ENCODE results near the gene FAM53B. TPM values are rescaled to one million over a fixed set of nuclear protein-coding genes. Genes with fewer than 3 reads are reported as not detected.
"Not testable (repeated sequence)": the region's sequence is repeated elsewhere in the genome, so short reads cannot be mapped to it uniquely, and the experiment has no call there.

The FAM53B gene, protein sequence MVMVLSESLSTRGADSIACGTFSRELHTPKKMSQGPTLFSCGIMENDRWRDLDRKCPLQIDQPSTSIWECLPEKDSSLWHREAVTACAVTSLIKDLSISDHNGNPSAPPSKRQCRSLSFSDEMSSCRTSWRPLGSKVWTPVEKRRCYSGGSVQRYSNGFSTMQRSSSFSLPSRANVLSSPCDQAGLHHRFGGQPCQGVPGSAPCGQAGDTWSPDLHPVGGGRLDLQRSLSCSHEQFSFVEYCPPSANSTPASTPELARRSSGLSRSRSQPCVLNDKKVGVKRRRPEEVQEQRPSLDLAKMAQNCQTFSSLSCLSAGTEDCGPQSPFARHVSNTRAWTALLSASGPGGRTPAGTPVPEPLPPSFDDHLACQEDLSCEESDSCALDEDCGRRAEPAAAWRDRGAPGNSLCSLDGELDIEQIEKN
- total RNA-seq, result 10 to 100 TPM; 33.5 to 45.5 TPM

DNA sequence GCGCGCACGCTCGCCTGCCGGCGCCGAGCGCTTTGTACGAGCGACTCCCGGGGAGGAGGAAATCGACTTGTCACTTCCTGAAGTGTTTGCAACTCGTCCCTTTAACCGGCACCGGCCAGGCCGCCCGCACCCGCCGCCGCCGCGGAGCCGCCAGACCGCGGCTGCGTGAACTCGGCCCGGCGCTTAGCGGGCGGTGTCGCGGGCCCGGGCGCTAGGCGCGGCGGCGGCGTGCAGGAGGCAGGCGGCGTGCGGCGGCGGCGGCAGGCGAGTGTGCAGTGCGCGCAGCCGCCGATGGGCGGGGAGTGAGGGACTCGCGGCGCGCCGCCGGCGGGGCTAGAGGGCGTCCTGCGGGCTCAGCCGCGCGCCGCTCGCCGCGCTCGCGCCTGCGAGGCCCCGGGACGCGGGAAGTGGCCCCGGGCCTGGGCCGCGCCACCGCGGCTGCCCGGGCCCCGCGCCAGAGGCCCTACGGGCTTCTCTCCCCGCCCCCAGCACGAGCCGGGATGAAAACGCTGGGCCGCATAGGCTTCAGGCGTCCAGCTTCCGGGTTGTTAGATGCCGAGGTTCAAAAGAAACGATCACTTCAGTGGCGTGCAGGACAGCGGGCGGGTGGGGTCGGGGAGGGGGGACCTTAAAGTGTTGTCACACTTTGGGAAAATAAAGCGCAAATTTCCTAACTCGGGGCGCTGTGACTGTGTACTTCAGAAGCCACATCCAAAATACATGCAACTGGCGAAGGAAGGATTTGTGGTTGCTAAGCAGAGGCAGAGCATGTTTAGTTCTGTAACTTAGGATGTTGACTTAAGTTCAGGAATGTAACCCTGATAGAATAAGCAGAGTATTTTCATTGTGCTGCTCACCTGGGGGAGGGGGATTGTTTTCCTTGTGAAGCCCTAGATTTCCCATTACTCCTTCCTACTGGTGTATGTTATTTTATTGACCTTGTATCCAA is at the start of gene FAM53B:
TSS of gene FAM53B (minus strand) at position 277 of the 949 bp plus-strand sequence. CDS start 37,665 bp downstream, outside the sequence.
- Mint-ChIP-seq H3K36me3 (peaks cover 13% of the 10 kb centered on the region), H3K4me3 (peak within 1 kb of the TSS; percentile 80), H3K27ac (peak within 1 kb of the TSS; percentile 95), H3K27me3 (peaks cover 2% of the 10 kb centered on the region), H3K9me3 (ENCODE audit: low read depth) (no peaks in the 10 kb centered on the region), H3K4me1 (peaks cover 58% of the 10 kb centered on the region)
- ATAC-seq, result peak; percentile 80
- CTCF ChIA-PET, result interaction anchor here (0.6 to 4.6 kb wide), 16 partner anchors 10 to 215 kb away, joined by 3 to 44 read pairs (median 5); partner anchors contain the start of gene EEF1AKMT2
- peak; percentile 81 for DNase-seq

DNA sequence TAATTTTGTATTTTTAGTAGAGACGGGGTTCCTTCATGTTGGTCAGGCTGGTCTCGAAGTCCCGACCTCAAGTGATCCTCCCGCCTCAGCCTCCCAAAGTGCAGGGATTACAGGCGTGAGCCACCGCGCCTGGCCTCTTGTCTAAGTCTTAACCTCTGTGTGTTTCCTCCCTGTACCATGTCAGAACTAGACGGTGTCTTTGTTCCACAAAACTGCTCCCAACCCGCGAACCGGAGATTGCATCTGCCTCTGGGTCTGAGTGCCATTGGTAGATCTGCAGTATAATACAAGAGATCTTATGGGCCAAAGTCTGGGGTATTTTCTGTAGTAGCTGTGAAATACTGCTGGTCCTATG is 48.8 kb upstream of the FAM53B start:
- DNase-seq (no peak), ATAC-seq (no peak)
- peak overlapping the region; percentile 91 for H3K4me3 Mint-ChIP-seq
- peaks cover 3% of the 10 kb centered on the region for H3K27me3 Mint-ChIP-seq
- H3K4me1 Mint-ChIP-seq, result peaks cover 19% of the 10 kb centered on the region
- H3K36me3 Mint-ChIP-seq, result peaks cover 10% of the 10 kb centered on the region
- peak overlapping the region; percentile 96 for H3K27ac Mint-ChIP-seq
- CTCF ChIA-PET, result no interaction called here
- H3K9me3 Mint-ChIP-seq (ENCODE audit: low read depth), result no peaks in the 10 kb centered on the region

DNA sequence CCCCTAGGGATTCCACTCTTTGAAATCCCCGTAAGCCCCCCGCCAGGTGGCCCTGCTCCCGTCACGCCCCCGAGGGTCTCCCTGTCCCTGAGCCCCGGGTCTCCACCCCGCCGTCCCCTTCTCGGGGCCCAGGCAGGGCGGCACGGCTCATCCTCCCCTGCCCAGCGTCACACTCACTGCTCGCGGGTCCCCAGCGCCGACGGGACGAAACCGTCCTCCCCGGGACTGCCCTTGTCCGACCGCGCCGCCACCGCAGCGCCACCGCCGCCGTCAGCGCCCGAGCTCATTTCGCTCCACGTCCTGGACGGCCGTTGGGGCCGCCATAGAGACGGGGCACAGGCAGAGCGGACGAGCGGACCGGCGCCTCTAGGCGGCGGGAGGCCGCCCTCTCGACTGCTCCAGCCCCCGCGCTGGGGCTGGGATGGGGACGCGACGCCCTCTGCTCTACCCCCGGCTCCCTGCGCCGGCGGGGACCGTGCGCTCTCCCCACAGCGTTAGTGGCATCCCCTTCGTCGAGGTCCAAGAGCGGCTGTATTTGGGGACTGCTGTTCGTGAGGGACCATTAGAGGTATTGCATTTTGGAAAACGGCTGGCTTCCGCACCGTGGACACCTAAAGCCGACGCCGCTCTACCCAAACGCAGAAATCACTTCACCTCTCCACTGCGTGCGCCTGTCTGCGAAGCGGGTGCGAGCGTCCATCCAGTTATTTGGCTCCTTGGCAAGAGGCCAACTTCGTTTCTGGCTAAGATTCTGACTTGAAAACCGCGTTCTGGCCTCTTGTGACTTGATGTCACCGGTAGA is 47.6 kb upstream of the FAM53B start, which contains the start of gene EEF1AKMT2:
TSS of gene EEF1AKMT2 (minus strand) at position 341 of the 802 bp plus-strand sequence. CDS start at position 287, 54 bp downstream.
- CTCF ChIA-PET, result interaction anchor here (1.0 to 2.2 kb wide), 6 partner anchors 10 to 95 kb away, joined by 3 to 10 read pairs (median 4); partner anchors contain the start of gene ABRAXAS2
- Mint-ChIP-seq H3K27me3 (no peaks in the 10 kb centered on the region), H3K27ac (peak within 1 kb of the TSS; percentile 96), H3K4me1 (peaks cover 19% of the 10 kb centered on the region), H3K36me3 (peaks cover 10% of the 10 kb centered on the region), H3K9me3 (ENCODE audit: low read depth) (no peaks in the 10 kb centered on the region), H3K4me3 (peak within 1 kb of the TSS; percentile 91)
- DNase-seq, result peak; percentile 87
- ATAC-seq, result peak; percentile 98

DNA sequence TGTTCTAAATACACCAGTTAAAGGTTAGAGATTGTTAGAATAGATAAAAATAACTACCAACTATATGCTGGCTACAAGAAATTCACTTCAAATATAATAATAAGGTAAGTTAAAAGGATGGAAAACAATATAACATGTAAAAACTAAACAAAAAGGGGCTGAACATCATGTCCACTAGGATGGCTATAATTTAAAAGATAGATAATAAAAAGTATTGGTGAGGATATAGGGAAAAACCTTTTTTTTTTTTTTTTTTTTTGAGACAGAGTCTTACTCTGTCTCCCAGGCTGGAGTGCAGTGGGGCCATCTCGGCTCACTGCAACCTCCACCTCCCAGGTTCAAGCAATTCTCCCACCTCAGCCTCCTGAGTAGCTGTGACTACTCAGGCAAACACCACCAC is 38.7 kb upstream of the FAM53B start:
- H3K27ac Mint-ChIP-seq, result not testable (repeated sequence)

DNA sequence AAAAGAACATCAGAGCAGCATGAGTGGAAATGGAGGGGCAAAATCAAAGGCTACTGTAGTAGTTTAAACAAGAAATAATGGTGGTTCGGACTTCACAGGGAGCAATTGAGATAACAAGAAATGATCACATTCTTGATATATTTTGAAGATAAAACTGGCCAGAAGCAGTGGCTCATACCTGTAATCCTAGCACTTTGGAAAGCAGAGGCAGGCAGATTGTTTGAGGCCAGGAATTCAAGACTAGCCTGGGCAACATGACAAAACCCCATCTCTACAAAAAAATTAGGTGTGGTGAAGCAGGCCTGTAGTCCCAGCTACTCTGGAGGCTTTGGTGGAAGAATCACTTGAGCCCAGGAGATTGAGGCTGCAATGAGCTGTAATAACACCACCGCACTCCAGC is 24.6 kb upstream of the FAM53B start:
- CTCF ChIA-PET, result no interaction called here
- DNase-seq (no peak), ATAC-seq (no peak)
- Mint-ChIP-seq H3K9me3 (ENCODE audit: low read depth) (no peaks in the 10 kb centered on the region), H3K36me3 (peaks cover 46% of the 10 kb centered on the region), H3K27me3 (no peaks in the 10 kb centered on the region), H3K27ac (no peak overlapping the region), H3K4me1 (peaks cover under 1% of the 10 kb centered on the region), H3K4me3 (no peak overlapping the region)

More for the DNA sequence above, 38.7 kb upstream of the FAM53B start:
- CTCF ChIA-PET, result interaction anchor here (0.7 kb wide), 1 partner anchor 1171 kb away, joined by 3 read pairs; no protein-coding TSS in a partner anchor
- not testable (repeated sequence) for H3K4me3 Mint-ChIP-seq; H3K27me3 Mint-ChIP-seq; H3K9me3 Mint-ChIP-seq (ENCODE audit: low read depth); DNase-seq; ATAC-seq; H3K4me1 Mint-ChIP-seq
- peaks cover 31% of the 10 kb centered on the region for H3K36me3 Mint-ChIP-seq

DNA sequence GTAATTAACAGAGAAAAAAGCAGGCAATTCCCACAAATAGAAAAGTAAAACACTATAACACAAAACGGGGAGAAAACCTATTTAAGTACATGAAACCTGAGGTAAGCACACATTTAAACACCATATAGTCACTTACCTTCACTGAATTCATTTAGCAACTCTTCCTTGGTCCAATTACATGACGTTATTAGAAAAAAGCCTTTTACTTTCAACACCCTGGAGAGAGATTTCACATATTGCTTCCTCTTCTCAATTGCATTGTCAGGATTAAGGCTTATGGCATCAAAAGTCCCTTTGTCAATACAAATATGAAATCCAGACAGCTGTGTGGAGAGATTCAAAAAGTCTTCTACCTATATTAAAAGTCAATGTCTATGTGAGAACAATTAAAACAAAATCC is 21.1 kb upstream of the FAM53B start:
- peaks cover 27% of the 10 kb centered on the region for H3K36me3 Mint-ChIP-seq
- H3K9me3 Mint-ChIP-seq (ENCODE audit: low read depth), result no peaks in the 10 kb centered on the region
- H3K4me3 Mint-ChIP-seq, result no peak overlapping the region
- DNase-seq, result no peak
- H3K27ac Mint-ChIP-seq, result no peak overlapping the region
- CTCF ChIA-PET, result no interaction called here
- no peaks in the 10 kb centered on the region for H3K27me3 Mint-ChIP-seq
- peaks cover 3% of the 10 kb centered on the region for H3K4me1 Mint-ChIP-seq
- ATAC-seq, result no peak

DNA sequence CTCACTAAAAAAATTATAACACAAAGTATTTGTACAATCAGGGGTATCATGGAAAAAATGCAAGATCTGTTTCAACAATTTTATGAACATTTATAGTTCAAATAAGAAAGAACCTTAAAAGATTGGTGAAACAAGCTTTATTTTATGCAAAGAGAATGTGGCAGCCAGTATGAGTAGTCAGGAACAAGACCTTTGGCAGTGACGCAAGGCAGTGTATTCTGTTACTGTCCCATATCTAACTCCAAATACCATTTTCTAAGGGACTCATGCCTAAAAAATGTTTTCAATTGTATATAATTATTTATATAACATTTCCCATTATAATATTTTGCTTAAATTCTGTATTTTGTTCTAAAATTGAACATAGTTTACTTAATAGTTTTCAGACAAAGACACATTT is 19.1 kb upstream of the FAM53B start:
- CTCF ChIA-PET, result no interaction called here

DNA sequence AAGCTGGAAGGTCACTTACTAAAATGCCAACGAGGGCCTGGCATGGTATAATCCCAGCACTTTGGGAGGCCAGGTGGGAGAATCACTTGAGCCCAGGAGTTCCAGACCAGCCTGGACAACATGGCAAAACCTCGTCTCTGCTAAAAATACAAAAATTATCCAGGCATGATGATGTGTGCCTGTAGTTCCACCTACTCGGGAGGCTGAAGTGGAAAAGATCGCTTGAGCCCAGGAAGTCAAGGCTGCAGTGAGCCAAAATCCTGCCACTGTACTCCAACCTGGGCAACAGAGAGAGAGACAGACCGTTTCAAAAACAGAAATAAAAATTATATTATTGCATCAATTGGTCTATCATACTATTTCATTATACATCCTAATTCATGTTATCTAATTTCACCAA is 18.1 kb upstream of the FAM53B start:
- DNase-seq (no peak), ATAC-seq (no peak)
- Mint-ChIP-seq H3K4me3 (no peak overlapping the region), H3K27ac (no peak overlapping the region), H3K27me3 (no peaks in the 10 kb centered on the region), H3K9me3 (ENCODE audit: low read depth) (no peaks in the 10 kb centered on the region), H3K4me1 (peaks cover 3% of the 10 kb centered on the region), H3K36me3 (peaks cover 31% of the 10 kb centered on the region)
- CTCF ChIA-PET, result interaction anchor here (0.9 to 1.6 kb wide), 2 partner anchors 19 to 21 kb away, joined by 3 to 5 read pairs; no protein-coding TSS in a partner anchor

More for the DNA sequence above, 19.1 kb upstream of the FAM53B start:
- Mint-ChIP-seq H3K4me3 (no peak overlapping the region), H3K36me3 (peaks cover 29% of the 10 kb centered on the region), H3K9me3 (ENCODE audit: low read depth) (no peaks in the 10 kb centered on the region), H3K4me1 (peaks cover 3% of the 10 kb centered on the region), H3K27me3 (no peaks in the 10 kb centered on the region), H3K27ac (no peak overlapping the region)
- DNase-seq (no peak), ATAC-seq (no peak)

DNA sequence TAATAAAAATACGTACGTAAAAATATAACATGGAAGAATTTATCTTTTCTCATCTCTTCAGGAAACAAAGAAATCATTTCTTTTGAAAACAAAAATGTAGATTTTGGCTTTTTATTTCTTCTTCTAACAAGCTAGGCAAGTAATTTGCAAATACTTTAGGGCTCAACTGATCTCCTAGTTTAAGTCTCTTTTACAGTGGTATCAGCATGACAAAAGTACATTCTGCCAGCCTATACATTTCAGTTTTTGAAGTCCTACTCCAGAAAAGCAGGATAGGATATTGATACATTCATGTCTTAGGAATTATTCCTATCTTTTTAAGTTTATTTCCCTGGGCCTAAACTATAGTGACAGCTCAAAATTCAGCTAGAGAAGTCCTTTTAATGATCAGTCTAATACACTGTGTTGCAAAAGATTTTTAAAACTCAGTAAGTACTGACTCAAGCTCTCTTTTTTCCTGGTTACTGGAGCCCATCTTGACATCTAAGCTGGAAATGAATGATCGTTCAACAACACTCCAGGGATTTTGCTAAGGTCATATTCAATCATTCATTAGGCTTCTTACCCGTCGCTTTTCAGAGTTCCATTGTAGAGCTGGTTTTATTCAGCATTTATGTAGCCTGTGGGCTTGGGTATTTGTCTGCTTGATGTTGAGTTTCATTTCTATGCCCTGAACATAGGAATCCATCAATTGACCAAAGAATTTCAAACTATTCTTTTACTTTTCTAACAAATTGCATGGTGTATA is 12.2 kb upstream of the FAM53B start:
- no peak for DNase-seq
- Mint-ChIP-seq H3K9me3 (ENCODE audit: low read depth) (no peaks in the 10 kb centered on the region), H3K36me3 (peaks cover 44% of the 10 kb centered on the region), H3K4me3 (no peak overlapping the region), H3K27ac (no peak overlapping the region), H3K27me3 (no peaks in the 10 kb centered on the region), H3K4me1 (peaks cover 3% of the 10 kb centered on the region)
- no peak for ATAC-seq
- CTCF ChIA-PET, result interaction anchor here (0.6 to 4.4 kb wide), 6 partner anchors 10 to 226 kb away, joined by 3 to 19 read pairs (median 4); no protein-coding TSS in a partner anchor

DNA sequence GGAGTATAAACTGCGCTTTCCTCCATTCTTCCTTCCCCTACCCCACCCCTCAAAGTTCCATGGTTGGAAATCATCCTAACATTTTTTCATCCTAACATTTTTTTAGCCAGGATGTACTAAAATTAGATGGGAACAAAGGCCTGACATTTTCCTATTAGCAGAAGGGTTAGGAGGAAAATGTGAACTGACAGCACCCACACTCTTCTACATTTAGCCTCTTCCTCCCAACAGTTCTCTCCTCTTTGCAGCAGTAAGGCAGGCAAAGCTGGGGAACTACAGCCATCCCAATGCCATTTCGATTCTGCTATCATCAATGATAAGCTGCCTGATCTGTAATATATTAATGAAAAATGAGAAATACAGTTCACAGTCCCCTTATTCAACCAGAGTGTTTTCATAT is 11.4 kb upstream of the FAM53B start:
- DNase-seq (no peak), ATAC-seq (no peak)
- Mint-ChIP-seq H3K36me3 (peaks cover 41% of the 10 kb centered on the region), H3K4me3 (no peak overlapping the region), H3K27me3 (no peaks in the 10 kb centered on the region), H3K9me3 (ENCODE audit: low read depth) (no peaks in the 10 kb centered on the region), H3K4me1 (peaks cover under 1% of the 10 kb centered on the region), H3K27ac (no peak overlapping the region)
- CTCF ChIA-PET, result interaction anchor here (0.6 to 4.4 kb wide), 3 partner anchors 10 to 222 kb away, joined by 3 to 19 read pairs (median 6); no protein-coding TSS in a partner anchor

DNA sequence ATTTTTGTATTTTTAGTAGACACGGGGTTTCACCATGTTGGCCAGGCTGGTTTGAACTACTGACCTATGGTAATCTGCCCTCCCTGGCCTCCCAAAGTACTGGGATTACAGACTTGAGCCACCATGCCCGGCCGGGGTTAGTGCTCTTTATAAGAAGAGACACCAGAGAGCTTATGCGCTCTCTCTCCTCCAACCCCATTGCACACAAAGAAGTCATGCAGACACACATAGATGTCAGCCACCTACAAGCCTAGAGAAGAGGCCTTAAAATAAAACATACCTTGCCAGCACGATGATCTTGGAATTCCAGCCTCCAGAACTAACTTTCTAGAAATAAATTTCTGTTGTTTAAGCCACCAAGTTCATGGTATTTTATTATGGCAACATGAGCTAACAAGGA is 10.0 kb upstream of the FAM53B start:
- CTCF ChIA-PET, result interaction anchor here (4.4 kb wide), 1 partner anchor 9 kb away, joined by 19 read pairs; no protein-coding TSS in a partner anchor
- Mint-ChIP-seq H3K4me3 (no peak overlapping the region), H3K27me3 (no peaks in the 10 kb centered on the region), H3K36me3 (peaks cover 39% of the 10 kb centered on the region), H3K9me3 (ENCODE audit: low read depth) (no peaks in the 10 kb centered on the region), H3K4me1 (peaks cover 6% of the 10 kb centered on the region), H3K27ac (no peak overlapping the region)
- DNase-seq (no peak), ATAC-seq (no peak)

Measured in activated CD8-positive, alpha-beta memory T cell treated with anti-CD3 and anti-CD28 coated beads, Interleukin-2, amount 10 ng/mL, durations not matched to agents 7 days and 5 days (primary cell).